OCI-LY7 (cell line): ENCODE results near the gene CRB1. TPM values are rescaled to one million over a fixed set of nuclear protein-coding genes. Genes with fewer than 3 reads are reported as not detected.

ENCODE experiments used
- BruUV-seq: library from RNA; stranded (reverse); fragments of 400-500 nt; replicated peaks from 2 replicates; lab custom pipeline; 2021; lab: Mats Ljungman, UMichigan
- CTCF ChIA-PET: fragments of 300-600 bp; sonication (Branson Sonifier 250); formaldehyde crosslinking; loops from one replicate; lab custom pipeline; 2022; ENCODE audit warnings: antibody characterized with exemption; ENCODE audit not compliant: unreplicated experiment; lab: Charles Lee
- POLR2A ChIA-PET: fragments of 300-600 bp; sonication (Branson Sonifier 250); formaldehyde crosslinking; loops from one replicate; lab custom pipeline; 2022; ENCODE audit warnings: antibody characterized with exemption; lab: Charles Lee
- DNase-seq: peaks from one replicate; pipeline ENCODE4 v3.0.0-alpha.2; 2015; ENCODE audit warnings: low spot score
- H2AFZ ChIP-seq: fragments of 200-600 bp; sonication (generic), shearing (Covaris generic); 2 replicates; pipeline ENCODE4 v1.6.1; 2014; ENCODE audit warnings: mild to moderate bottlenecking, antibody characterized with exemption, low read length, moderate library complexity
- H3K27ac ChIP-seq: fragments of 200-600 bp; sonication (generic); 2 replicates; pipeline ENCODE4 v1.5.1; 2014; ENCODE audit warnings: mixed run types, low read depth, mild to moderate bottlenecking, moderate library complexity, low read length, inconsistent platforms; ENCODE audit not compliant: poor library complexity, severe bottlenecking
- H3K36me3 ChIP-seq: fragments of 200-600 bp; sonication (generic); 2 replicates; pipeline ENCODE4 v1.6.1; 2014; ENCODE audit warnings: mild to moderate bottlenecking, antibody characterized with exemption, low read length, moderate library complexity, mixed read lengths; ENCODE audit not compliant: insufficient read depth
- H3K4me1 ChIP-seq: fragments of 200-600 bp; sonication (generic); 2 replicates; pipeline ENCODE4 v1.5.1; 2014; ENCODE audit warnings: mild to moderate bottlenecking, low read length; ENCODE audit not compliant: insufficient read depth, poor library complexity, severe bottlenecking
- H3K4me2 ChIP-seq: fragments of 200-600 bp; sonication (generic); 2 replicates; pipeline ENCODE4 v1.6.1; 2014; ENCODE audit warnings: mild to moderate bottlenecking, low read length
- H3K4me3 ChIP-seq: fragments of 200-600 bp; sonication (generic); 2 replicates; pipeline ENCODE4 v1.5.1; 2014; ENCODE audit warnings: mild to moderate bottlenecking, low read depth, low read length; ENCODE audit not compliant: poor library complexity, severe bottlenecking
- H3K79me2 ChIP-seq: fragments of 200-600 bp; sonication (generic); 2 replicates; pipeline ENCODE4 v1.6.1; 2016; ENCODE audit warnings: low read depth, mild to moderate bottlenecking, low read length, moderate library complexity, mixed read lengths; ENCODE audit not compliant: insufficient read depth
- H3K9me2 ChIP-seq: fragments of 200-600 bp; sonication (generic); 2 replicates; pipeline ENCODE4 v1.6.1; 2016; ENCODE audit warnings: mild to moderate bottlenecking, low read length, mixed read lengths; ENCODE audit not compliant: insufficient read depth
- H3K9me3 ChIP-seq: fragments of 200-600 bp; sonication (generic); 2 replicates; pipeline ENCODE4 v1.6.1; 2014; ENCODE audit warnings: mild to moderate bottlenecking, mixed run types, low read length, mixed read lengths
- H4K20me1 ChIP-seq: fragments of 200-600 bp; sonication (generic); 2 replicates; pipeline ENCODE4 v1.6.1; 2014; ENCODE audit warnings: mild to moderate bottlenecking, antibody characterized with exemption, low read length, moderate library complexity, mixed read lengths; ENCODE audit not compliant: insufficient read depth
- EZH2phosphoT487 ChIP-seq: fragments of 200-600 bp; sonication (generic); IDR thresholded peaks from 2 replicates; pipeline ENCODE4 v1.6.1; 2018; ENCODE audit warnings: low read depth, borderline replicate concordance, mild to moderate bottlenecking, mixed run types, antibody characterized with exemption, low read length, moderate library complexity, mixed read lengths
- intact Hi-C: fragments of 100-400 bp; cut with micrococcal nuclease; formaldehyde crosslinking; loops from one replicate; pipeline ENCODE4 v1.10.0; 2022; ENCODE audit not compliant: unreplicated experiment
- total RNA-seq, 2 experiments: library from RNA; depleted of rRNA in 1 of 2; stranded (reverse); fragments of >200 nt in 1 of 2; shearing (Covaris generic) in 1 of 2; gene quantifications; 2 replicates each; pipeline ENCODE4 v1.2.3, GENCODE V29; 2014 to 2022
- TF ChIP-seq, protein P1 (sequence below): fragments of 200-600 bp; sonication (generic); conservative IDR thresholded peaks from 2 replicates; pipeline ENCODE4 v1.5.1; 2014; ENCODE audit warnings: mild to moderate bottlenecking, antibody characterized with exemption, low read length, moderate library complexity, mixed read lengths

The CRB1 gene
- total RNA-seq, 2 experiments from 2014 or later: 0.25 TPM; not detected in 1

DNA sequence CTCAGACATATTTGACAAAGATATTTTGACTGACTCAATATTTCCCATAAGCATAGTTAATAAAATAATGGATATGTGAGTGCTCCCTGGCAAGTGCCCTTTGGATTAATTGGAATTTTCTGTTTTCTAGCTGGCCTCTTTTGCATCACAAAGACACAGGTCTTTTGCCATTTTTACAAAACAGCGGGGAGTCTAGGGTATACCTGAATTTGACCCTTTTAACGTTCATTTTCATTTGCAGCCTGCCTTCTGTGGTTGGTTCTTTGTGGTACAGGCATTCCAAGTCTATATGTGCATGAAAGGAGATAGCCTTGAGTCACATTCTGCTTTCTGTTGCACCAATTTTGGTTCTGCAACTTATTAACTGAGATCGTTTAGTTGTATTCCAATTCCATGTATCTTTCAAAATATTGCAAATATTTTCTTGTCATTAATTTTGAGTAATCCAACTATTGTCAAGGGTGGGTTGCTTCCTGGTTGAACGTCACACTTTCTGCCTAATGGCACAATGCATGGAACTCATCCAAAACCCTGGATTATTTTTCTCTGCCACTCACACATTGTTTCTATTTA, 171.7 kb downstream of the CRB1 start:
- Histone ChIP-seq H3K36me3 (no peaks in the 10 kb centered on the region), H3K4me3 (no peak overlapping the region), H3K4me2 (no peak overlapping the region), H3K4me1 (no peaks in the 10 kb centered on the region), H3K79me2 (no peaks in the 10 kb centered on the region), H2AFZ (no peak overlapping the region), H3K9me3 (no peaks in the 10 kb centered on the region), H3K9me2 (no peaks in the 10 kb centered on the region), H3K27ac (no peak overlapping the region), H4K20me1 (no peaks in the 10 kb centered on the region)
- intact Hi-C loops: no loop called here
- POLR2A ChIA-PET: interaction anchor here (0.6 to 1.4 kb wide), 2 partner anchors 15 to 22 kb away, joined by 3 read pairs; no protein-coding TSS in a partner anchor
- TF ChIP-seq, protein P1, sequence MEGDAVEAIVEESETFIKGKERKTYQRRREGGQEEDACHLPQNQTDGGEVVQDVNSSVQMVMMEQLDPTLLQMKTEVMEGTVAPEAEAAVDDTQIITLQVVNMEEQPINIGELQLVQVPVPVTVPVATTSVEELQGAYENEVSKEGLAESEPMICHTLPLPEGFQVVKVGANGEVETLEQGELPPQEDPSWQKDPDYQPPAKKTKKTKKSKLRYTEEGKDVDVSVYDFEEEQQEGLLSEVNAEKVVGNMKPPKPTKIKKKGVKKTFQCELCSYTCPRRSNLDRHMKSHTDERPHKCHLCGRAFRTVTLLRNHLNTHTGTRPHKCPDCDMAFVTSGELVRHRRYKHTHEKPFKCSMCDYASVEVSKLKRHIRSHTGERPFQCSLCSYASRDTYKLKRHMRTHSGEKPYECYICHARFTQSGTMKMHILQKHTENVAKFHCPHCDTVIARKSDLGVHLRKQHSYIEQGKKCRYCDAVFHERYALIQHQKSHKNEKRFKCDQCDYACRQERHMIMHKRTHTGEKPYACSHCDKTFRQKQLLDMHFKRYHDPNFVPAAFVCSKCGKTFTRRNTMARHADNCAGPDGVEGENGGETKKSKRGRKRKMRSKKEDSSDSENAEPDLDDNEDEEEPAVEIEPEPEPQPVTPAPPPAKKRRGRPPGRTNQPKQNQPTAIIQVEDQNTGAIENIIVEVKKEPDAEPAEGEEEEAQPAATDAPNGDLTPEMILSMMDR: no peak
- no peak for TF ChIP-seq EZH2phosphoT487
- DNase-seq: no peak
- no TSS peak for BruUV-seq
- CTCF ChIA-PET: no interaction called here

DNA sequence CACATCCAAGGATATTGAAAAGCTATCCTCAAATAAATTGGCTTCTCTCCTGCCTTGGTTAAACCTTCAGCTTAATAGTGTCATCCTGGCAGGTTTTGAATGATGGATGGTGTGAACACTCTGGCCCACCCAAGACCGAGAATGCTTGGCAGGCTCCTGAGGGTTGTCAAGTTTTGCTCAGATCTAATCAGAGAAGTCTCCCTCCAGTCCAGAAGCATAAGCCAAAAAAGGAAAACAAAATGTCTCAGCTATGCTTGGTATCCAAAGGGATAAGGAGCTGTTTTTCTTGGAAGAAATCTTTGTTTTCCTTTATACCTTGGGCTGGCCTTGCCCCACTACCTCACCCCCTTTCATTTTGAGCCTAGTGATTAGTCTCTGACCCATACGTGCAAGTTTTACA, 172.7 kb downstream of the CRB1 start:
- Histone ChIP-seq H3K4me2 (no peak overlapping the region), H3K4me3 (no peak overlapping the region)
- no TSS peak for BruUV-seq

DNA sequence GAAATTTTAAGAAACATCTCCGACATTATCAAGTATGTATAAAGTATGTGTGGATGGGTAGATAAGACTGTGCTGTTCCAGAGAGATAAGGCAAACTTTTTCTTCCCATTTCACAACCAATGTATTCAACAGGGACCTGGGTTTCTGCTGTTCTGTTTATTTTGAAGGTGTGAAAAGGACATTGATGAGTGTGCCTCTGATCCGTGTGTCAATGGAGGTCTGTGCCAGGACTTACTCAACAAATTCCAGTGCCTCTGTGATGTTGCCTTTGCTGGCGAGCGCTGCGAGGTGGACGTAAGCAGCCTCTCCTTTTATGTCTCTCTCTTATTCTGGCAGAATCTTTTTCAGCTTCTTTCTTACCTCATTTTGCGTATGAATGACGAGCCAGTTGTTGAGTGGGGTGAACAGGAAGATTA, 174.0 kb downstream of the CRB1 start:
- Histone ChIP-seq H3K79me2 (no peaks in the 10 kb centered on the region), H3K9me2 (no peaks in the 10 kb centered on the region), H3K4me3 (no peak overlapping the region), H3K4me1 (no peaks in the 10 kb centered on the region), H3K36me3 (no peaks in the 10 kb centered on the region), H3K9me3 (no peaks in the 10 kb centered on the region), H2AFZ (no peak overlapping the region), H4K20me1 (no peaks in the 10 kb centered on the region), H3K4me2 (no peak overlapping the region), H3K27ac (no peak overlapping the region)
- POLR2A ChIA-PET: no interaction called here
- no peak for TF ChIP-seq EZH2phosphoT487
- no peak for DNase-seq
- no TSS peak for BruUV-seq
- CTCF ChIA-PET: no interaction called here
- intact Hi-C loops: no loop called here

More for the DNA sequence above, 172.7 kb downstream of the CRB1 start:
- Histone ChIP-seq H3K79me2 (no peaks in the 10 kb centered on the region), H3K27ac (no peak overlapping the region), H4K20me1 (no peaks in the 10 kb centered on the region), H2AFZ (no peak overlapping the region), H3K36me3 (no peaks in the 10 kb centered on the region), H3K4me1 (no peaks in the 10 kb centered on the region), H3K9me3 (no peaks in the 10 kb centered on the region), H3K9me2 (no peaks in the 10 kb centered on the region)
- CTCF ChIA-PET: no interaction called here
- no peak for DNase-seq
- TF ChIP-seq, protein P1: no peak
- no peak for TF ChIP-seq EZH2phosphoT487
- POLR2A ChIA-PET: interaction anchor here (0.6 to 1.4 kb wide), 3 partner anchors 21 to 106 kb away, joined by 3 to 5 read pairs (median 3); no protein-coding TSS in a partner anchor
- intact Hi-C loops: no loop called here
